Smooth muscle cell (in vitro differentiated cells): Measurements from ENCODE around the gene THEM4. TPM values are rescaled to one million over a fixed set of nuclear protein-coding genes. Genes with fewer than 3 reads are reported as not detected.
"Not testable (repeated sequence)": the region's sequence is repeated elsewhere in the genome, so short reads cannot be mapped to it uniquely, and the experiment has no call there.

Source experiments
- DNase-seq: peaks from one replicate; lab custom pipeline; 2025; ENCODE audit not compliant: unreplicated experiment; lab: John Stamatoyannopoulos, UW
- H2AFZ ChIP-seq: fragments of 200-600 bp; sonication (generic); 2 replicates; pipeline ENCODE4 v1.6.0; 2016; ENCODE audit warnings: antibody characterized with exemption, low read depth, mild to moderate bottlenecking
- H3F3A ChIP-seq: fragments of 200-600 bp; sonication (generic); 2 replicates; pipeline ENCODE4 v1.6.0; 2017; ENCODE audit warnings: antibody characterized with exemption, low read depth
- H3K27ac ChIP-seq: fragments of 200-600 bp; sonication (generic); 2 replicates; pipeline ENCODE4 v1.5.1; 2016; ENCODE audit warnings: low read depth, mild to moderate bottlenecking
- H3K27me3 ChIP-seq: fragments of 200-600 bp; sonication (generic); 2 replicates; pipeline ENCODE4 v1.6.1; 2016; ENCODE audit warnings: low read depth, mild to moderate bottlenecking
- H3K36me3 ChIP-seq: fragments of 200-600 bp; sonication (generic); 2 replicates; pipeline ENCODE4 v1.5.1; 2016; ENCODE audit warnings: low read depth
- H3K4me1 ChIP-seq: fragments of 200-600 bp; sonication (generic); 2 replicates; pipeline ENCODE4 v1.5.1; 2016; ENCODE audit warnings: low read depth
- H3K4me2 ChIP-seq: fragments of 200-600 bp; sonication (generic); 2 replicates; pipeline ENCODE4 v1.6.0; 2016; ENCODE audit warnings: mild to moderate bottlenecking
- H3K4me3 ChIP-seq: fragments of 200-600 bp; sonication (generic); 2 replicates; pipeline ENCODE4 v1.5.1; 2016; ENCODE audit warnings: mild to moderate bottlenecking
- H3K79me2 ChIP-seq: fragments of 200-600 bp; sonication (generic); 2 replicates; pipeline ENCODE4 v1.6.0; 2016; ENCODE audit warnings: low read depth, mild to moderate bottlenecking
- H3K9ac ChIP-seq: fragments of 200-600 bp; sonication (generic); 2 replicates; pipeline ENCODE4 v1.6.0; 2016; ENCODE audit warnings: low read depth
- H3K9me3 ChIP-seq: fragments of 200-600 bp; sonication (generic); replicated peaks from 2 replicates; pipeline ENCODE4 v1.5.1; 2016; ENCODE audit warnings: low read depth
- H4K20me1 ChIP-seq: fragments of 200-600 bp; sonication (generic); 2 replicates; pipeline ENCODE4 v1.6.0; 2016; ENCODE audit warnings: low read depth
- CTCF ChIP-seq: fragments of 200-600 bp; sonication (generic); IDR thresholded peaks from 2 replicates; pipeline ENCODE4 v1.5.1; 2017; ENCODE audit warnings: borderline replicate concordance, mild to moderate bottlenecking, antibody characterized with exemption; ENCODE audit not compliant: insufficient read depth, poor library complexity, severe bottlenecking
- WGBS: methylation state at CpG from one replicate; pipeline ENCODE4 v1.1.7; 2016; ENCODE audit warnings: low lambda C conversion rate; 5-methylcytosine and 5-hydroxymethylcytosine counted together
- polyA plus RNA-seq: library from polyadenylated mRNA; unstranded; fragments of >200 nt; fragmentation: Nextera tagmentation; extraction: Ambion mirVana; gene quantifications from 2 replicates; pipeline ENCODE4 v1.2.1, GENCODE V29; 2016
- total RNA-seq: library from RNA; depleted of rRNA; stranded (reverse); fragments of >200 nt; gene quantifications from 2 replicates; pipeline ENCODE4 v1.2.3, GENCODE V29; 2014

The THEM4 gene
- total and polyA plus RNA-seq, 2 experiments from 2014 or later, result 14.4 to 15.9 TPM

- Histone ChIP-seq H3K36me3 (no peaks in the 10 kb centered on the region), H3K9me3 (no peaks in the 10 kb centered on the region), H4K20me1 (no peaks in the 10 kb centered on the region), H3K4me3 (no peak overlapping the region), H3K4me2 (no peak overlapping the region), H3K27ac (no peak overlapping the region), H3K27me3 (no peaks in the 10 kb centered on the region), H2AFZ (no peak overlapping the region), H3K4me1 (no peaks in the 10 kb centered on the region), H3K9ac (no peak overlapping the region), H3F3A (no peaks in the 10 kb centered on the region), H3K79me2 (no peaks in the 10 kb centered on the region)
- WGBS, result 97% methylated on average over 2 of the region's 2 CpGs
- no peak for DNase-seq
- TF ChIP-seq CTCF, result no peak
Observed at GRCh38 chr1:151882466-151882865, 26.8 kb downstream of the THEM4 start.

- H3K79me2 ChIP-seq, result no peaks in the 10 kb centered on the region
- H3K27ac ChIP-seq, result no peak overlapping the region
- H2AFZ ChIP-seq, result no peak overlapping the region
- no peaks in the 10 kb centered on the region for H3K4me1 ChIP-seq
- no peak overlapping the region for H3K4me3 ChIP-seq
- H3K27me3 ChIP-seq, result no peaks in the 10 kb centered on the region
- DNase-seq, result no peak
- TF ChIP-seq CTCF, result no peak
- H3F3A ChIP-seq, result no peaks in the 10 kb centered on the region
- H3K9me3 ChIP-seq, result no peaks in the 10 kb centered on the region
- WGBS, result 50% methylated on average over 2 of the region's 2 CpGs
- H4K20me1 ChIP-seq, result no peaks in the 10 kb centered on the region
- no peak overlapping the region for H3K4me2 ChIP-seq
- no peaks in the 10 kb centered on the region for H3K36me3 ChIP-seq
- no peak overlapping the region for H3K9ac ChIP-seq
Observed at GRCh38 chr1:151881479-151881878, 27.8 kb downstream of the THEM4 start.

GRCh38 chr1:151875419-151876097 lies 33.8 kb downstream of the THEM4 start:
- H3K4me3 ChIP-seq, result no peak overlapping the region
- H3F3A ChIP-seq, result no peaks in the 10 kb centered on the region
- no peak overlapping the region for H3K4me2 ChIP-seq
- peaks cover 10% of the 10 kb centered on the region for H3K4me1 ChIP-seq
- no peak overlapping the region for H3K9ac ChIP-seq
- no peaks in the 10 kb centered on the region for H3K79me2 ChIP-seq
- H3K27me3 ChIP-seq, result no peaks in the 10 kb centered on the region
- no peak overlapping the region for H2AFZ ChIP-seq
- DNase-seq, result no peak
- H3K27ac ChIP-seq, result no peak overlapping the region
- WGBS, result 98% methylated on average over 1 of the region's 1 CpG
- no peaks in the 10 kb centered on the region for H3K9me3 ChIP-seq
- H3K36me3 ChIP-seq, result no peaks in the 10 kb centered on the region
- H4K20me1 ChIP-seq, result no peaks in the 10 kb centered on the region
- no peak for TF ChIP-seq CTCF

- H3K27me3 ChIP-seq, H3K36me3 ChIP-seq, H3K27ac ChIP-seq, H2AFZ ChIP-seq, H3K79me2 ChIP-seq, H3K4me2 ChIP-seq, H4K20me1 ChIP-seq, DNase-seq, H3K9me3 ChIP-seq, H3K9ac ChIP-seq, H3F3A ChIP-seq, H3K4me3 ChIP-seq, H3K4me1 ChIP-seq: not testable (repeated sequence)
- 36% methylated on average over 9 of the region's 9 CpGs for WGBS
Observed at GRCh38 chr1:151872776-151873175, 36.5 kb downstream of the THEM4 start.
